Fibroblast of skin of abdomen (primary cell): ENCODE measurements around the gene ZNF362.

ENCODE experiments used
- DNase-seq: peaks from one replicate; pipeline ENCODE4 v3.0.0-alpha.2; 2013

ZNF362 gene

DNA sequence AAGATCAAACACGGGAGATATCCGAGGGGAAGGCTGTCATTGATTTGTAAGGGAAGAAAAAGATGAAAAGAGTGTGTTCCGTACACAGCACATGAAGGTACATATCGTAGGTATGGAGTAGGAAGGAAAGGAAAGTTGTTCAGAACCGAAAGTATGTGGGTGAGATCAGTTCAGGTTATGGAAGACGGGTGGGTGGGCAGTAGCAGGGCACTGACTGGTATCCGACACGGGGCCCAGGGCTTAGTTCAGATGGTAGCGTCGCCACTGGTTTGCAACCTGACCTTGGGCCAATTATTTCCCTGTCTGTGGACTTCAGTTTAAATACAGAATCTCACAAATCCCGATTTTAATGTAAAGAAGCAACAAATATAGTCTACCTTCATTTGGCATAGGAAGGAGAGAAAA lies 92.4 kb downstream of the ZNF362 start:
- no peak for DNase-seq

DNA sequence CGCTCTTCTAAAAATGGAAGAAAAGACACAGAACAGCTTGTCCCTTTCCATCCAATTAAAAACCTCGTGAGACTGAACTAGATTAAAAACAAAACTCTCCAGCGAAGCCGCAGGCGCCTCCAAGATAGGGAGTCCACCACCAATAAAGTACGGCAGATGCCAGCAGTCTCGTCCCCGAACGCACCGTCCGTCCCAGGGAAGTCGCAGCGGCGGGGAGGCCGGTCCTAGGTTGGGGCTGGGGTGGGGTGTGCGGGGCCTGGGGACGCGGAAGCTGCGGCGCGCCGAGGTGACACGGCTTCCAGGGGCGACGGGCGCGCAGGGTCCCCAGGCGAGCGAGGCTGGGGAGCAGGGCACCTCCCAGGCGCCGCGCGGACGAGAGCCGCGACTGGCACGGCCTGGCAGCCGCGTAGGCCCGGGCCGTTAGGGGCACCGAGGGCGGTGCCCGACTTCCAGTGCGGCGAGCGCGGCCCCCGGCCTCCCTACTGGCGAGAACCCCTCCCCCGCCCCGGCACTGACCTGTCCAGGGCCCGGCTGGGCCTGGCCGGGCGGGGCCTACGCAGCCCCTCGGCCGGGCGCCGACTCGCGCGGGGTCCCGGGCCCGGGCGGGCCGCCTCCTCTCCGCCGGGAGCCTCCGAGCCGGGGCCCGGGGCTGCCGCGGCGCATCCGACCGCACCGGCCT lies 92.9 kb downstream of the ZNF362 start:
- DNase-seq = no peak

DNA sequence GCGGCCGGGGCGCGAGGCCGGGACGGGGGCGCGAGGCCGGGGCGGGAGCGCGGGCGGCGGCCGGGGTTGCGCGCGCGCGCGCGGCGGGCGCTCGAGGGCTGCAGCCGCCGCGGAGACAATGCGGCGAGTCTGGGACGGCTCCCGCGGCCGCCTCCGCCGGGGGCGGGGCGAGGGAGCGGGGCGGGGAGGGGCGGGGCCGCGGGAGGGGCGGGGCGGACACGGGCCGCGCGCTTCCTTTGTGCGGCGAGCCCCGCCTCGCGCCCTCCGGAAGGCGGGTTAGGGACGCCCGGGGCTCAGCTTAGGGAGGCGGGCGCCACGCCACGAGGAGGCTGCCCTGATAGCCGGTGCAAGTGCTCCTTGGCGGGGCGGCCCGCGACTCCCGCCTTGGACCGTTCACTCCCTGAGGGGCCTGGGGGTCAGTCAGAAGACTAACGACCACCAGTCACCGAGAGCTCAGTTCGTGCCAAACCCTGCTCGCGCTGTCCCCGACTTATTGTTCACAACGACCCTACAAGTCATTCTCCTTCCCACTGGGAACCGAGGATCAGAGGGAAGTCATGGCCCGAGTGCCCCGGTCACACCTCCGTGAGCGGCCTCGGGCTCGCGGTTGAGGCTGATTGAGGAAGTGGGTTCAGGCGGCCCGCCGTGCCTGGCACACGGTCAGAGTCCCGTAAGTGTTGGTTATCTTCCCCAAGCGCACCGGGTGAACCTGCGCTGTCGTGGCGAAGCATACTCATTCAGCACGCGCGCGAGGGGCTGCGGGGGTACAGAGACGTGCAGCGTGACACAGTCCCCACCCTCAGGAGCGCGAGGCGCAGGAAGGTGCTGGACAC lies 93.7 kb downstream of the ZNF362 start:
- DNase-seq = peak; percentile 85
